ENCODE measurements around the gene TNS3. TPM values are rescaled to one million over a fixed set of nuclear protein-coding genes. Genes with fewer than 3 reads are reported as not detected.
"Not testable (repeated sequence)": the region's sequence is repeated elsewhere in the genome, so short reads cannot be mapped to it uniquely, and the experiment has no call there.

TNS3 gene
- total RNA-seq, 1 donor from 2014 or later: 47.2 TPM

GRCh38 chr7:47603514-47604255 is 21.8 kb upstream of the TNS3 start:
- DNase-seq (ENCODE audit: low spot score); ATAC-seq: not testable (repeated sequence)

DNA sequence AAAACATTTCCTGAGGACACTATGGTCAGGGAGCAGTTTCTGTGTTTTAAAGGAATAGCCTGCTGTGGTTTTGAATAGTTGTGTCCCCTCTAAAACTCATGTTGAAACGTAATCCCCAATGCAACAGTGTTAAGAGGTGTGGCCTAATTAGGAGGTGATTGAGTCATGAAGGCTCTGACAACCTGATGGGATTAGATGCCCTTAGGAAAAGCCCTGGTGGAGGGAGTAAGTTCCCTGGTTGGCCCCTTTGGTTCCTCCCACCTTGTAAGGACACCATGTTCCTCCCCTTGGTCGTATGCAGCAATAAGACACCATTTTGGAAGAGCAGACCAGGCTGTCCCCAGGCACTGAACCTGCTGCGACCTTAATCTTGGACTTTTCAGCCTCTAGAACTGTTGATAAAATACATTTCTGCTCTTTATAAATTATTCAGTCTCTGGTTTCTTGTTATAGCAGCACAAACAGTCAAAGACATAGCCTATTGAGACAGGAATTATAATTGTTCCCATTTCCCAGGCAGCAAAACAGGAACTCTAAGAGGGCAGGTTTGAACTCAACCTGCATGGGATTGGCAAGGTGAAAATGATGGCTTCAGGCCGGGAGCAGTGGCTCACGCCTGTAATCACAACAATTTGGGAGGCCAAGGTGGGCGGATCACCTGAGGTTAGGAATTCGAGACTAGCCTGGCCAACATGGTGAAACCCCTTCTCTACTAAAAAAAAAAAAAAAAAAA is 20.5 kb upstream of the TNS3 start:
- no peak for ATAC-seq
- no peak for DNase-seq (ENCODE audit: low spot score)

- DNase-seq (ENCODE audit: low spot score): no peak
- ATAC-seq: no peak
These were observed 20.0 kb upstream of the TNS3 start for GRCh38 chr7:47601881-47602249.

DNA sequence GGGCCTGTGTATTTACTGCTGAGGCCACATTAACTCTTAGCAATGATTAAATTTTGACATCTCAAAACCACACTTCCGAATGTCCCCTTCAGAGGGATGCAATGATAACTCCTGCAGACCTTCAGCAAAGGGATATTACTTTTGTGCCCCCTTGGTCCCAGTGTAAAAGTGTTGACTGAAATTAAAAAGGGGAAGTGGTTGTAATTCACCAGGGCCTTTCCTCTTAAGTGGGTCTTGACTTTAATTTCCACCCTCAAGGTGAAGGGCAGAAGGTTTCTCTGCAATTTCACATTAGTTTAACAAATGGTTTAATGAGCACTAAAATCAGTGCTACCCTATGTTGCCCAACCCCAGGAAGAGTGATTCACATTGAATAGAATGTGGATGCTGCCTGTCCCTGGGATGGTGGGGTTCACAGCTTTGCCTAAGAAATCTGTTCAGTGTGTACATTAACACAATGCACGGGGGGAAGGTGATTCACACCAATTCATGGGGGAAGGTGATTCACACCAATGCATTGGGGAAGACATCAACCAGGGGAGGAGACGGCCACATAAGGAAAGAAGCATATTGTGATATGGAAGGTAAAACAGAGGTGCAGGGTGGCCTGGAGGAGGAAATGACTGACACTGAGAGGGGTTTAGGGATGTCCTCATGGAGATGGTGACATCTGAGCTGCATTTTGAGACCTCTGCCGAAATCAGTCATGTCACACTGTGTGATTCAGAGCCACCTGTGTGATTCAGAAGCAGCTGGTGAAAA is 19.4 kb upstream of the TNS3 start:
- DNase-seq (ENCODE audit: low spot score): no peak
- ATAC-seq: no peak

DNA sequence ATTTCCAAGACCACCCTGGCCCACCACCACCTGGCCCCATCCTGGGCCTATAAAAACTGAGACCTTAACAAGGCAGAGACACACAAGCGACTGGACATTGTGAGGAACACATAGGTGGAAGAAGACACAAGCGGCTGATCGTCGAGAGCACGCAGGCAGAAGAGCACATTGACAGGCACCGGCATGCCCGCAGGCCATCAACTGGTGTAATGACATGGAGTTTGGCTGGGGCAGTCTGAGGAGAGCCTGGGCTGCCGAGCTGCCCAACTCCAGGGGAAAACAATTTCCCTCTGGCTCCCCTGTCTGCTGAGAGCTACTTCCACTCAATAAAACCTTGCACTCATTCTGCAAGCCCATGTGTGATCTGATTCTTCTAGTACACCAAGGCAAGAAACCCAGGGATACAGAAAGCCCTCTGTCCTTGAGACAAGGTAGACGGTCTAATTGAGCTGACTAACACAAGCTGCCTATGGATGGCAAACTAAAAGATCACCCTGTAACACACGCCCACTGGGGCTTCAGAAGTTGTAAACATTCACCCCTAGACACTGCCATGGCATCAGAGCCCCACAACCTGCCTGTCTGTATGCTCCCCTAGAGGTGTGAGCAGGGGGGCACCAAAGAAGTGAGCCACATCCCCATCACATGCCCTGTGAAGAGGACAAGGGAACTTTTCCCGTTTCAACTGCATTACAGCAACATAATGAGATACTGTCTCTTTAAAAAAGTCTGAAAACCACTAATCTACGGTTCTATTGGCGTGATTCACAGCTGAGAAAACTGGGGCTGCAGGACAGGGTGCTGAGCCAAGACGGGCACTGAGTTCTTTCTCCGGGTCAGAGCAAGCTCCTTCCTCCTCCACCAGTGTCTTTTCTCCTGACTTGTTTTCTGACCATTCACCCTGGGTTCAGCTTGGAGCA is 18.5 kb upstream of the TNS3 start:
- no peak for DNase-seq (ENCODE audit: low spot score)
- peak; percentile 11 for ATAC-seq

GRCh38 chr7:47597379-47597778 is 15.5 kb upstream of the TNS3 start:
- ATAC-seq: no peak
- DNase-seq (ENCODE audit: low spot score): no peak

- ATAC-seq (peak; percentile 98), DNase-seq (ENCODE audit: low spot score) (peak; percentile 91)
These were observed 14.7 kb upstream of the TNS3 start for GRCh38 chr7:47596502-47597202.

DNA sequence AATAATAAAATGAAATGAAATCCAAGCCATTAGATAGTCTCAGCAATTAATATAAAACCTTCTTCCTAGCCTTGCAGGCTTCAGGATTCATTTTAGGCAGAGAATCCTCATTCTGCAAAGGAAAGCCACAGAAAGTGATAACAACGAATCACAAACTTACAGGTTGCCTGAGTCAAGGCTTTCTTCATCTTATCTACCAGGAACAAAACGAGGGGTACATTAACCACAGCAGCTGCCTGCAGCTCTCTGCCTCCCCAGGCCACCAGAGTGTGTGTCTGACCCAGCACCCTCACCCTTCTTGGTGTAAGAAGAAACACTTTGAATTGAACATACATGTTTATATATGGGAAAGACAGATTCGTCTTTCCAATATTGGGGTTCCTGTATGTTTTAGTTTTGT is 12.5 kb upstream of the TNS3 start:
- DNase-seq (ENCODE audit: low spot score): no peak

DNA sequence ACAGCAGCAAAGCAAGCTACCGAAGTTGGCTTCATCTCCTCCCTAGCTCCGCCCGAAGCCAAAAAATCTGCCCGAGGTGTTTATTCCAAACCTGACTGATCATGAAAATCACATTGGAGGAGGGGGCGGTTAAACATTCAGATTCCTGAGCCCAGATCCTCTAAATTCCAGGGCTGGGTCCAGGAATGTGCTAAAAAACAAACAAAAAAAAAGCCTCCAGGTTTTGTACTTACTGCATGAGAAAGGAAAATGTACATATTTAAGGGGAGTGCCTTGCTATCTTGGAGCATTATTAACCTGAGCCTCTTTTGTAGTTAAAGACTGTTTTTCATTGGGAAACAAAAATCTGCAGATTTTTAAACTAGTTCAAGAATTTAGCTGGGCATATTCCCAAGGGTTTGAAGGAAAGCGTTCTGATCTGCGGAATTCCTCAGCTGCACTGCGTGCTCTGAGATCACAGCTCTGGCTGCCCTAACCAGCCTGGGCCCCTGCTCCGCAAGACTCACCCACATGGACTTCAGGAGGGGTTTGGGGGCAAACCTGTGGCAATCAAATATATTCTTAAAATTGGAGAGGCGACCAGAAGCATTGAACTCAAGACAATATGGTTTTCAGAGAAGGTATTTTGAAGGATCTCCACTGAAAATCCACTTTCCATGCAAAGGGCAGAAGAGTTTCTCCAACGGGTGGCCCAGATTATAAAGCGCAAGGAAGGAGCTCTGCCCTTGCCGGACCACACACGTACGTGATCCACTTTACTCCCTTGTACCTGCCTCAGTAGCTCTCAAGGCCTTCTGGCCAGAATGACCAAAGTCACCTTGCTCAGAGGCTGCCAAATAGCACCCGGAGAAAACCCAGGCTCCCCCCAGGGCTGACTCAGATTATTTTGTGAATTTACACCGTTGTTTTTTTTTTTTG is 10.0 kb upstream of the TNS3 start:
- ATAC-seq (no peak), DNase-seq (ENCODE audit: low spot score) (no peak)

More for the DNA sequence above, 12.5 kb upstream of the TNS3 start:
- ATAC-seq: no peak

DNA sequence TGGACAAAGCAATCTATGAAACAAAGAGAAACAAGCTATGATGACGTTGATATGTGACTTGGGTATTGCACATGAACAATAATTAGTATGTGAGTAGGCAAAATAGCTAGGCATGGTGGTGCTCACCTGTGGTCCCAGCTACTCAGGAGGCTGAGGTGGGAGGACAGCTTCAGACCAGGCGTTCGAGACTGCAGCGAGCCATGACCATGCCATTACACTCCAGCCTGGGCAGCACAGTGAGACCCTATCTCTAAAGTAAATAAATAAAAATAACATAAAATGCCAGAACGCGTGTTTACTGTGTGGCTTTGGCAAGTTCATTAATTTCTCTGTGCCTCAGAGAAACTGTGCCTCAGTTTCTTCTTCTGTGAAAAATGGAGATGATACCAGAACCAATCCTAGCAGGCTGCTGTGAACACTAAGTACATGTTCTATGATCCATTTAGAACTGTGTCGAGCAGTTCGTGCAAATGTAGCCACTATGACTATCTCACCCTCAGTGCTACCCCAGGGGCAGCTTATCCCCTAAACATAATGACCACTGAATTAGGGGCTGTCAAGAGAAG is 9.3 kb upstream of the TNS3 start:
- ATAC-seq: no peak
- no peak for DNase-seq (ENCODE audit: low spot score)

DNA sequence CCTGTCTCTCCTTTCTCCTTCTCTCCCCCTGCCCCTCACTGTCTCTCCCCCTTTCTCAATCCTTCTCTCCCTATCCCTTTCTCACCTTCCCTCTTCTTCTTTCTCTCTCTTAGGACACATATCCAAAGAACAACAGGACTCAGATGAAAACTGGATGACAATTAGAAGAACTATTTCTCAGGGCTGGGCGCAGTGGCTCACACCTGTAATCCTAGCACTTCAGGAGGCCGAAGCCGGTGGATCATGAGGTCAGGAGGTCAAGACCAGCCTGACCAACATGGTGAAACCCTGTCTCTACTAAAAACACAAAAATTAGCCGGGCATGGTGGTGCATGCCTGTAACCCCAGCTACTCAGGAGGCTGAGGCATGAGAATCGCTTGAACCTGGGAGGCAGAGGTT is 8.3 kb upstream of the TNS3 start:
- not testable (repeated sequence) for DNase-seq (ENCODE audit: low spot score); ATAC-seq

DNA sequence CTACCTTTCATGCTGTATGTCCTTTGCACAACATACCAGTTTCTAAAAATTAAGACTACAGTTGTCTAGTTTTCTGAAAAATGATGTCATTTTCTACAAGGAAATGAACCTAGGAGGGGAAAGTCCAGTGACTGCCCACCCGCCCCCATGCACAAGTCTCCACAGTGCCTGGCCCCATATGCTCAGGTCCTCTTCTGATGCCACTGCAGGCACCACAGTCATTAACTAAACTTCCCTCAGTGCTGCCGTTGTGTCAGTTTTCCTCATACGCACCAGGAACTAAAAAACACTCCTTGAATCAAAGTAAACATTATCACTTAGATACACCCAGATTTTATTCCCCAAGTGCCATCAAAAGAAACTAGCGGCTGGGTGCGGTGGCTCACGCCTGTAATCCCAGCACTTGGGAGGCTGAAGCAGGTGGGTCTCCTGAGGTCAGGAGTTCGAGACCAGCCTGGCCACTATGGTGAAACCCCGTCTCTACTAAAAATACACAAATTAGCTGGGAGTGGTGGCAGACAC is 6.9 kb upstream of the TNS3 start:
- DNase-seq (ENCODE audit: low spot score) (no peak), ATAC-seq (no peak)

- ATAC-seq: no peak
- DNase-seq (ENCODE audit: low spot score): no peak
These were observed 6.1 kb upstream of the TNS3 start for GRCh38 chr7:47587976-47588375.

DNA sequence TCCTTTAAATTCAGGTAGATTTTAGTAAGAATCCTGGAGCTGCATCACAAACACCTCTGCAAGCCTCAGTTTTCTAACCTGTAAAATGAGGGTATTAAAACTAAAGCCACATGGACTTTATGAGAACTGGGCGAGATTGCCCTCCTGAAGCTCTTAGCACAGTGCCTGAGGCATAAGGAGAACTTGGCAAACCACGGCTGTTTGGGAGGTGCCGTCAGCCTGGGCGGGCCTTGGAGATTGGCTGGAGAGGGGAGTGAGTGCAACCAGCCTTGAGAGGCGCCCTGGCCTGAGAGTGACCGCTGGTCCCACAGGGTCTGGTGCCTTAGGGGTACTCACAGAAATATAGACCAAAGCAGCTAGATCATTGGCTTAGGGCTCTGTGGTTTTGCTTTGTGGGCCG is 5.4 kb upstream of the TNS3 start:
- peak; percentile 51 for ATAC-seq

GRCh38 chr7:47586925-47587324 is 5.0 kb upstream of the TNS3 start:
- no peak for ATAC-seq
- no peak for DNase-seq (ENCODE audit: low spot score)

More for the DNA sequence above, 5.4 kb upstream of the TNS3 start:
- no peak for DNase-seq (ENCODE audit: low spot score)

DNA sequence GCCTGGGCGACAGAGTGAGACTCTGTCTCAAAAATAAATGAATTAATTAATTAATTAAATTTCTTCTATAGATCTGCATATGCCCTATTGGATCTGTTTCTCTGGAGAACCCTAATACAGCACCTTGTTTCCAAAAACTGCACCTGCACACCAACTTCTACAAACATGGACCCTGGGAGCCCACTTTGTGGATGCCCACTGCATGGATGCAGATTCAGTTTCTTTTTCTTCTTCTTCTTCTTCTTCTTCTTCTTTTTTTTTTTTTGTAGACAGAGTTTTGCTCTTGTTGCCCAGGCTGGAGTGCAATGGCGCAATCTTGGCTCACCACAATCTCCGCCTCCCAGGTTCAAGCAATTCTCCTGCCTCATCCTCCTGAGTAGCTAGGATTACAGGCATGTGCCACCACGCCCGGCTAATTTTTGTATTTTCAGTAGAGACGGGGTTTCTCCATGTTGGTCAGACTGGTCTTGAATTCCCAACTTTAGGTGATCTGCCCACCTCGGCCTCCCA is 4.3 kb upstream of the TNS3 start:
- not testable (repeated sequence) for ATAC-seq; DNase-seq (ENCODE audit: low spot score)

DNA sequence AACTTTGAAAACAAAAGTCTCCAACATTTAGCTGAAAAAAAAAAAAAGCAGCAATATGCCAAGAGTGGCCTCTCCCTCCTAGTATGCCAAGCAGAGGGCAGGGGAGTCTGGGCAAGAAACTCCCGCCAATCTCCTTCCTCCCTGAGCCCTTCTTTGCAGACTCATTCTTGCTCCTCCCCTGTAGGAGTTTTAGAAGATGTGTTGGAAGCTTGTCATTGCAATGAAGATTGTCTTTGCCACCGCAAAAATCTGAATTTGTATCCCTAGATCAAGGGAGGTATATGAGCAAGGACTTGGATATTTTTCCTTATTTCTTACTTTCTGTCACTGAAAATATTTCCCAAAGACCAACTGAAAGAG is 2.6 kb upstream of the TNS3 start:
- DNase-seq (ENCODE audit: low spot score) (no peak), ATAC-seq (no peak)
